ENCODE results near the gene TACR1.
"Not testable (repeated sequence)": the region's sequence is repeated elsewhere in the genome, so short reads cannot be mapped to it uniquely, and the experiment has no call there.

TACR1 gene

DNA sequence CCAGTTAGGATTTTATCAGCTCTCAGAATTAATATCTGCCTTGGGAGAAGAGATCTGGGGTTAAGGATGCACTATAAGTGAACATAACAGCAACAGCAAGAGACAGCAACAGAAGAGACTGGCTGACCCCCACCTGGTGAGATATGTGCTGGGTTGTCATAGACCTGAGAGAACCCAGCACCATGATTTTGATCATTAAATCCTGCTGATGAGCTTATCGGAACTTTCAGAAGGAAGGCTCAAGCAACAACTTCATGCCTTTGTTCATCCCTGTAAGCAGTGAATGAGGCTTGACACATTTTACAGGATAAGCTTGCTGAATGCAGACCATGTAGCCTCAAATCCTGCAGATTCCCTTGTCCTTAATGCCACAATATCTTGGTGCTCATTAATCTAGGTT is 140.9 kb downstream of the TACR1 start:
- no peak overlapping the region for H3K4me3 ChIP-seq (ENCODE audit: control insufficient read depth, low read depth, low read length)
- no peak for DNase-seq (ENCODE audit: low read depth)
- TF ChIP-seq, protein P1, sequence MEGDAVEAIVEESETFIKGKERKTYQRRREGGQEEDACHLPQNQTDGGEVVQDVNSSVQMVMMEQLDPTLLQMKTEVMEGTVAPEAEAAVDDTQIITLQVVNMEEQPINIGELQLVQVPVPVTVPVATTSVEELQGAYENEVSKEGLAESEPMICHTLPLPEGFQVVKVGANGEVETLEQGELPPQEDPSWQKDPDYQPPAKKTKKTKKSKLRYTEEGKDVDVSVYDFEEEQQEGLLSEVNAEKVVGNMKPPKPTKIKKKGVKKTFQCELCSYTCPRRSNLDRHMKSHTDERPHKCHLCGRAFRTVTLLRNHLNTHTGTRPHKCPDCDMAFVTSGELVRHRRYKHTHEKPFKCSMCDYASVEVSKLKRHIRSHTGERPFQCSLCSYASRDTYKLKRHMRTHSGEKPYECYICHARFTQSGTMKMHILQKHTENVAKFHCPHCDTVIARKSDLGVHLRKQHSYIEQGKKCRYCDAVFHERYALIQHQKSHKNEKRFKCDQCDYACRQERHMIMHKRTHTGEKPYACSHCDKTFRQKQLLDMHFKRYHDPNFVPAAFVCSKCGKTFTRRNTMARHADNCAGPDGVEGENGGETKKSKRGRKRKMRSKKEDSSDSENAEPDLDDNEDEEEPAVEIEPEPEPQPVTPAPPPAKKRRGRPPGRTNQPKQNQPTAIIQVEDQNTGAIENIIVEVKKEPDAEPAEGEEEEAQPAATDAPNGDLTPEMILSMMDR (conservative IDR thresholded peaks at IDR 0.05; ENCODE audit: control insufficient read depth, insufficient read depth, low read depth, low read length) = no peak

DNA sequence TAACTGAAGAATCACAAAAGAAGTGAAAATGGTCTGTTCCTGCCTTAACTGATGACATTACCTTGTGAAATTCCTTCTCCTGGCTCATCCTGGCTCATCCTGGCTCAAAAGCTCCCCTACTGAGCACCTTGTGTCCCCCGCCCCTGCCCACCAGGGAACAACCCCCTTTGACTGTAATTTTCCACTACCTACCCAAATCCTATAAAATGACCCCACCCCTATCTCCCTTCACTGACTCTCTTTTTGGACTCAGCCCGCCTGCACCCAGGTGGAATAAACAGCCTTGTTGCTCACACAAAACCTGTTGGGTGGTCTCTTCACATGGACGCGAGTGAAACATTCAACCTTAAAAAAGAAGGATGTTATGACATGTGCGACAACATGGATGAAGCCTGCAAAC is 142.2 kb downstream of the TACR1 start:
- DNase-seq (ENCODE audit: low read depth); H3K4me3 ChIP-seq (ENCODE audit: control insufficient read depth, low read depth, low read length): not testable (repeated sequence)

DNA sequence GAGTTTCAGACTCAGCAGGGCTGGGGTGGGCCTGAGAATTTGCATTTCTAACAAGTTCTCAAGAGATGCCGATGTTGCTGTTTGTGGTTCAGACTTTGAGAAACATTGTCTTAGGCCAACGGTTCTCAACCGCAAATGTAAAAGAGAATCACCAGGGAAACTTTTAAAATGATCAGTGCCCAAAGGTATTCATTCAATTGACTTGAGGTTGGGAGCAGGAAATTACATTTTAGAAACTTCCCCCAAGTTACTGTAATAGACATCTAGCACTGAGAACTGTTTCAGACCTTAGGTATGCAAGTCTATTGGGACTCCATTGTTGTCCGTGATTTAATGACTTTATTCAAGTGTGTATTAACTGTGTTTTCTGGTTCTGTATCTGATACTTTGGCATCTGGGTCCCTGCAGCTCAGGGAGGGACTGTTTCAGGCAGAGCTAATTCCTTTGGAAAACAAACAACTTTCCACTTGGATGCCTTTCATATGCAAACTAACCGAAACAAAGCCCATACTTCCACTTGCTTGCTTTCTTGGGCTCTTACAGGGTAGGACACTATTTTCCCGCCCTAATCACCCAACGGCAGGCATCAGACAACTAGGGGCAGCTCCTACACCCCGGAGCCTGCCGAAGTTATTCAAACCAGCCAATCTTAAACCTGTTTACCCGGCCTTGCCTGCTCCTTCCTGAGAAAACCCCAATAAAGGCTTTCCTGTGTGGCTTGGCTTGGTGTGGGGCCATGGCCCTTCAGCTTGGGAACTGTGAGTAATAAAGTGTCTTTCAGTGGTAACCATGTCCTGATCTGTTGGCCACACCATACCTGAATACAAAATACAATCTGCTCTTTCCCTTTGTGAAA is 143.3 kb downstream of the TACR1 start:
- H3K4me3 ChIP-seq (ENCODE audit: control insufficient read depth, low read depth, low read length) = no peak overlapping the region
- no peak for DNase-seq (ENCODE audit: low read depth)
- TF ChIP-seq, protein P1 (conservative IDR thresholded peaks at IDR 0.05; ENCODE audit: control insufficient read depth, insufficient read depth, low read depth, low read length) = no peak

DNA sequence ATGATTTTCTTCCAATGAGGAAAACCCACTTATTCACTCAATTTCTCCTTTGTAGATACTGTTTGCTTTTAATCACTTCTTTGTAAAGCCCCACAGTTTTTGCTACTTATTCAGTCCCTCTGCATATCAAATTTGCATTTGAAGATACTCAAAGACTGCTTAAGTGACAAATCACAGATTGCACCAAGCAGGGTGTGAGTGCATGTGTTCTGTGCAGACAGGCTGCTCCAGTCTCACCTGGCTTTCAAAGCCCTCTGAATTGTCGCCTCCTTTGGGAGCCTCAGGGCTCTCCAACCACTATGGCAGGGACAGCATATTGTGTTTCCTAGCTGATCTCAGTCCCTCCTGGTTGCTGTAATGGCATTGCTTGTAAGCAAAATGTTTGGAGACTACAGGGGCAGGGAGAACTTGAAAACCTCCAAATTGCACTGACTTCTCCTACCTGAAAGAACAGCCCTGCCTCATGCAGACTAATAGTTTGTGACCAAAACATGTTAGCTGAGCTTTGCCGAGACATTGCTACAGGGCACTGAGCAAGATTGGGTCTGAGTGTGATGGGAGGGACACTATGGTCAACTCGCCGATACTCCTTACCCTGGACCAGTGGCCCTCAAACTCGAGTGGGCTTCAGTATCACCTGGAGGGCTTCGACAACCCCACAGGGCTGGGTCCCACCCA is 144.0 kb downstream of the TACR1 start:
- no peak overlapping the region for H3K4me3 ChIP-seq (ENCODE audit: control insufficient read depth, low read depth, low read length)
- TF ChIP-seq, protein P1 (conservative IDR thresholded peaks at IDR 0.05; ENCODE audit: control insufficient read depth, insufficient read depth, low read depth, low read length) = no peak
- DNase-seq (ENCODE audit: low read depth) = no peak

DNA sequence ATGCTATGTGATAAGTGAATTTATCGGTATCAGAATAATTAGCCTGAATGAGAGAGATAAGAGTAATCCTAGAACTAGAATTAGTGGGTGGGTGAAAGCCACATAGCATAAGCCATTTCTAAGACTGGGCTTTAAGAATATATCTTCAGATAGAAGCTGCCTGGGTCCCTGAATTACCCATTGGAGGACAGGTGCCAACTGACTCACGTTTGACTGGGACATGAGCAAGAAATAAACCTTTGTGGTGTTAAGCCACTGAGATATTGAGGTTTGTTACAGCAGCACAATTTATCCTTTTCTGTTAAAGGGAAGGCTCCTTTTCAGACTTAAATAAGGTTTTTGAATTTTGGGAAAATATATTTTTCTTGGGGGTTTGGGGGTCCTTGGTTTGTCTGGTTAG is 145.0 kb downstream of the TACR1 start:
- H3K4me3 ChIP-seq (ENCODE audit: control insufficient read depth, low read depth, low read length) = no peak overlapping the region
- peak; percentile 55 for DNase-seq (ENCODE audit: low read depth)
- TF ChIP-seq, protein P1 (conservative IDR thresholded peaks at IDR 0.05; ENCODE audit: control insufficient read depth, insufficient read depth, low read depth, low read length) = no peak

DNA sequence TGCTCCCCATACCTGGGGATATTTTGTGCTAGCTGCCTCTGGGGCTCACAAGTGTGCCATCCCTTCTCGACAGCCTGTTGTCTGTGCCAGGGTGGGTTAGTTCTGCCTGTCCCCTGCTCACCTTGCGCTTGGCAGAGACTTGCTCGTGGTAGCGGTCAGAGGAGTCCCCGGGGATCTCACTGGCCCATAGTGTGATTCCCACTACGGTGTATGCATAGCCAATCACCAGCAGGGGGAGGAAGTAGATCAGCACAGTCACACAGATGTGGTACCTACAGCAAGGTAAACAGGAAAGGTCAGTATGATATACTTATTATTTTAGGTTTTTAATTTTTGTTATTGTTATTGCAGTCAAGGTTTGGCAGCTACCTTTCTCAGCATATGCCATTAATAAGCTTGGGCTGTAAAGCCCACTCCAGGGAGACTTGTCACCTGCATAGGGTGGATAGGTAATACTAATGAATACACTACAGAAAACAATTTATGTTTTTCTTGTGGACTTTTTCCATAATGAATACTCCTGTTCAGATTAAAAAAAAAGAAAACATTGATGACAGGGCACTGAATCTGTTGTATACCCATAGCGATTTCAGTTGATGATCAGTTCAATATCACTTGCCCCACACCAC is 145.7 kb downstream of the TACR1 start:
- DNase-seq (ENCODE audit: low read depth) = no peak
- H3K4me3 ChIP-seq (ENCODE audit: control insufficient read depth, low read depth, low read length) = no peak overlapping the region
- TF ChIP-seq, protein P1 (conservative IDR thresholded peaks at IDR 0.05; ENCODE audit: control insufficient read depth, insufficient read depth, low read depth, low read length) = peak; percentile 53
